Bronchial epithelial cell (primary cell): ENCODE results near the gene RAPH1. TPM values are rescaled to one million over a fixed set of nuclear protein-coding genes. Genes with fewer than 3 reads are reported as not detected.
A peak's percentile ranks its signal among the peaks of the same experiment; 100 is the strongest.

Experiments
- DNase-seq: peaks from one replicate; pipeline ENCODE4 v3.0.0-alpha.2; 2010; ENCODE audit warnings: low read depth
- FAIRE-seq: peaks from 2 replicates; lab custom pipeline; 2011; peaks lifted over from hg19 to GRCh38; lab: Jason Lieb, UNC
- H3K27me3 ChIP-seq: 2 replicates; pipeline ENCODE4 v1.5.1; 2011; ENCODE audit warnings: low read length; ENCODE audit not compliant: control insufficient read depth, insufficient read depth
- H3K36me3 ChIP-seq: 2 replicates; pipeline ENCODE4 v1.5.1; 2011; ENCODE audit warnings: low read length; ENCODE audit not compliant: control insufficient read depth, insufficient read depth
- H3K4me3 ChIP-seq: 2 replicates; pipeline ENCODE4 v1.5.1; 2011; ENCODE audit warnings: mild to moderate bottlenecking, low read depth, low read length, control low read depth
- total RNA-seq: library from RNA; depleted of rRNA; stranded (reverse); fragments of >200 nt; gene quantifications from 2 replicates; pipeline ENCODE4 v1.2.1, GENCODE V29; 2014
- TF ChIP-seq, protein P1 (sequence below): IDR thresholded peaks from 2 replicates; pipeline ENCODE4 v1.5.1; 2011; ENCODE audit warnings: mild to moderate bottlenecking, moderate library complexity, low read length, control low read depth, inconsistent platforms; ENCODE audit not compliant: insufficient read depth, severe bottlenecking

The RAPH1 gene
- total RNA-seq, 1 donor from 2014 or later, result 15.3 TPM

- FAIRE-seq, result no peak
- peaks cover 5% of the 10 kb centered on the region for H3K36me3 ChIP-seq
Measured at GRCh38 chr2:203489531-203489930, 45.6 kb downstream of the RAPH1 start.

GRCh38 chr2:203484266-203485112, 50.6 kb downstream of the RAPH1 start:
- peak; percentile 24 for DNase-seq
- FAIRE-seq, result peak; percentile 13
- H3K4me3 ChIP-seq, result no peak overlapping the region
- peaks cover 4% of the 10 kb centered on the region for H3K36me3 ChIP-seq
- TF ChIP-seq, protein P1, sequence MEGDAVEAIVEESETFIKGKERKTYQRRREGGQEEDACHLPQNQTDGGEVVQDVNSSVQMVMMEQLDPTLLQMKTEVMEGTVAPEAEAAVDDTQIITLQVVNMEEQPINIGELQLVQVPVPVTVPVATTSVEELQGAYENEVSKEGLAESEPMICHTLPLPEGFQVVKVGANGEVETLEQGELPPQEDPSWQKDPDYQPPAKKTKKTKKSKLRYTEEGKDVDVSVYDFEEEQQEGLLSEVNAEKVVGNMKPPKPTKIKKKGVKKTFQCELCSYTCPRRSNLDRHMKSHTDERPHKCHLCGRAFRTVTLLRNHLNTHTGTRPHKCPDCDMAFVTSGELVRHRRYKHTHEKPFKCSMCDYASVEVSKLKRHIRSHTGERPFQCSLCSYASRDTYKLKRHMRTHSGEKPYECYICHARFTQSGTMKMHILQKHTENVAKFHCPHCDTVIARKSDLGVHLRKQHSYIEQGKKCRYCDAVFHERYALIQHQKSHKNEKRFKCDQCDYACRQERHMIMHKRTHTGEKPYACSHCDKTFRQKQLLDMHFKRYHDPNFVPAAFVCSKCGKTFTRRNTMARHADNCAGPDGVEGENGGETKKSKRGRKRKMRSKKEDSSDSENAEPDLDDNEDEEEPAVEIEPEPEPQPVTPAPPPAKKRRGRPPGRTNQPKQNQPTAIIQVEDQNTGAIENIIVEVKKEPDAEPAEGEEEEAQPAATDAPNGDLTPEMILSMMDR, result peak; percentile 57
- no peaks in the 10 kb centered on the region for H3K27me3 ChIP-seq

More at GRCh38 chr2:203489531-203489930, 45.6 kb downstream of the RAPH1 start:
- DNase-seq, result no peak
- Histone ChIP-seq H3K4me3 (no peak overlapping the region), H3K27me3 (no peaks in the 10 kb centered on the region)
- TF ChIP-seq, protein P1, result no peak

GRCh38 chr2:203480623-203481022, 54.5 kb downstream of the RAPH1 start:
- DNase-seq (no peak), FAIRE-seq (no peak)
- TF ChIP-seq, protein P1, result no peak
- Histone ChIP-seq H3K4me3 (no peak overlapping the region), H3K36me3 (peaks cover 4% of the 10 kb centered on the region), H3K27me3 (no peaks in the 10 kb centered on the region)

DNA sequence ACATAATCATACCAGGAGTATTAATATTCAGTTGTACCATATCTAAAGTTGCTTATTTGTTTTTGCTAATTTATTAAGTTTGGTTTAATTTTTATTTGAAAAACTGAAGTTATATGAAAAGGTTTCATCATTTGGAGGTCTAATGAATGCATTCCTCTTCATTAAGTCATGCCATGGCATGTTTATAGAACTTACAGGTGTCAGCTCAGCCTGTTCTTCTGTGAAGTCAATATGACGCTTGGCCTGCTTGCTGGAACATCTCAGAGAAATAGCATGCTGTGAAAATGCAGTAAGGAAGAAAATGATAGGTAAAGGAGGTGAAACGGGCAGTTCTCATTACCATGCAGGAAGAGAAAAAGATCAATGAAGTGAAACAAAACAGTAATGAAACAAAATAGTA, 58.2 kb downstream of the RAPH1 start:
- no peaks in the 10 kb centered on the region for H3K27me3 ChIP-seq
- no peak overlapping the region for H3K4me3 ChIP-seq
- H3K36me3 ChIP-seq, result peaks cover 1% of the 10 kb centered on the region
- DNase-seq (peak; percentile 55), FAIRE-seq (no peak)
- TF ChIP-seq, protein P1, result no peak

DNA sequence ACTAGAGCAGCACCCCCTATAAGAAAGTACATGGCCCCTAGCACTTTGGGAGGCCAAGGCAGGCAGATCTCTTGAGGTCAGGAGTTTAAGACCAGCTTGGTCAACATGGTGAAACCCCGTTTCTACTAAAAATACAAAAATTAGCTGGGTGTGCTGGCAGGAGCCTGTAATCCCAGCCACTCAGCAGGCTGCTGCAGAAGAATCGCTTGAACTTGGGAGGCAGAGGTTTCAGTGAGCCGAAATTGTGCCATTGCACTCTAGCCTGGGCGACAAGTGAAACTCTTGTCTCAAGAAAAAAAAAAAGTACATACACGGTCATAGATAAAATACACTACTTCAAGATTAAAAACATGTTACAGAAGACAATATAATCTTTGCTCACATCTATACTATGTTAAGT, 63.8 kb downstream of the RAPH1 start:
- no peak overlapping the region for H3K4me3 ChIP-seq
- no peak for DNase-seq
- no peaks in the 10 kb centered on the region for H3K36me3 ChIP-seq
- H3K27me3 ChIP-seq, result no peaks in the 10 kb centered on the region
- FAIRE-seq, result no peak
- TF ChIP-seq, protein P1, result no peak
